IPS-NIHi7 (cell line): ENCODE results near the gene FYTTD1.

Source experiments
- DNase-seq: peaks from one replicate; pipeline ENCODE4 v3.0.0; 2012; ENCODE audit warnings: mixed read lengths; ENCODE audit errors: extremely low spot score

FYTTD1 gene

GRCh38 chr3:197791892-197792647 is 42.4 kb downstream of the FYTTD1 start:
- DNase-seq = no peak

- DNase-seq = no peak
These were observed 43.6 kb downstream of the FYTTD1 start for GRCh38 chr3:197793247-197793646.

- no peak for DNase-seq
These were observed 44.4 kb downstream of the FYTTD1 start for GRCh38 chr3:197794115-197794514.

- no peak for DNase-seq
These were observed 45.5 kb downstream of the FYTTD1 start for GRCh38 chr3:197795200-197795599.

GRCh38 chr3:197796087-197796486 is 46.4 kb downstream of the FYTTD1 start:
- no peak for DNase-seq

- no peak for DNase-seq
These were observed 49.2 kb downstream of the FYTTD1 start for GRCh38 chr3:197798863-197799262.

GRCh38 chr3:197800379-197800778 is 50.7 kb downstream of the FYTTD1 start:
- no peak for DNase-seq

GRCh38 chr3:197801891-197802778 is 52.5 kb downstream of the FYTTD1 start:
- no peak for DNase-seq

- peak; percentile 20 for DNase-seq
These were observed 53.2 kb downstream of the FYTTD1 start for GRCh38 chr3:197802779-197803459.

- DNase-seq = no peak
These were observed 54.8 kb downstream of the FYTTD1 start for GRCh38 chr3:197804511-197804910.

GRCh38 chr3:197807969-197808587 is 58.4 kb downstream of the FYTTD1 start:
- DNase-seq = no peak

- DNase-seq = no peak
These were observed 59.8 kb downstream of the FYTTD1 start for GRCh38 chr3:197809356-197810020.

- DNase-seq = no peak
These were observed 61.2 kb downstream of the FYTTD1 start for GRCh38 chr3:197810901-197811300.

GRCh38 chr3:197811343-197811742 is 61.7 kb downstream of the FYTTD1 start:
- no peak for DNase-seq

GRCh38 chr3:197814372-197814771 is 64.7 kb downstream of the FYTTD1 start:
- no peak for DNase-seq

- DNase-seq = no peak
These were observed 71.1 kb downstream of the FYTTD1 start for GRCh38 chr3:197820550-197821335.

- no peak for DNase-seq
These were observed 79.8 kb downstream of the FYTTD1 start for GRCh38 chr3:197829397-197830045.

GRCh38 chr3:197830308-197830966 is 80.8 kb downstream of the FYTTD1 start:
- DNase-seq = no peak

GRCh38 chr3:197830967-197831313 is 81.3 kb downstream of the FYTTD1 start:
- DNase-seq = no peak
